Transverse colon (tissue), 4 donors: ENCODE data around the gene TPP1.

ENCODE experiments used
- EP300 ChIP-seq: sonication (generic); formaldehyde crosslinking; IDR thresholded peaks from one replicate; pipeline ENCODE4 v1.6.1; 2017; ENCODE audit warnings: antibody characterized with exemption, low read depth
- POLR2A ChIP-seq: fragments of 450-650 bp; IDR thresholded peaks from one replicate; pipeline ENCODE4 v1.6.1; 2016; ENCODE audit warnings: antibody characterized with exemption, mild to moderate bottlenecking, moderate library complexity
- POLR2AphosphoS5 ChIP-seq, 3 donors: sonication (generic); formaldehyde crosslinking; IDR thresholded peaks; one replicate each; pipeline ENCODE4 v1.6.1; 2016; ENCODE audit warnings: antibody characterized with exemption in 3 of 3
- TF ChIP-seq, protein P1 (sequence below), 5 experiments: fragments of 200-600 bp in 3 of 5; fragments of 450-650 bp in 2 of 5; sonication (generic) in 3 of 5; IDR thresholded peaks; 1 replicate in 2 of 5; 2 replicates in 3 of 5; pipeline ENCODE4 v1.5.1; 2016 to 2017; ENCODE audit warnings: antibody characterized with exemption in 5 of 5, inconsistent platforms in 3 of 5, mild to moderate bottlenecking in 2 of 5, moderate library complexity in 1 of 5

DNA sequence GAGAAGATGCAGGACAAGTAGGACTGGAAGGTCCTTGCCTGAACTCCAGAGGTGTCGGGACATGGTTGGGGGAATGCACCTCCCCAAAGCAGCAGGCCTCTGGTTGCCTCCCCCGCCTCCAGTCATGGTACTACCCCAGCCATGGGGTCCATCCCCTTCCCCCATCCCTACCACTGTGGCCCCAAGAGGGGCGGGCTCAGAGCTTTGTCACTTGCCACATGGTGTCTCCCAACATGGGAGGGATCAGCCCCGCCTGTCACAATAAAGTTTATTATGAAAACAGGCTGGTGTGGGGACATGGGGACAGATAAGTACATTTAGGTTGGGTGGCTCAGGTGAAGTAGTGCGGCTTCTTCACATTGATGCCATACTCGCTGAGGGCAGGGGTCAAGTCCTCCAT, 8.6 kb downstream of the TPP1 start:
- TF ChIP-seq, protein P1, sequence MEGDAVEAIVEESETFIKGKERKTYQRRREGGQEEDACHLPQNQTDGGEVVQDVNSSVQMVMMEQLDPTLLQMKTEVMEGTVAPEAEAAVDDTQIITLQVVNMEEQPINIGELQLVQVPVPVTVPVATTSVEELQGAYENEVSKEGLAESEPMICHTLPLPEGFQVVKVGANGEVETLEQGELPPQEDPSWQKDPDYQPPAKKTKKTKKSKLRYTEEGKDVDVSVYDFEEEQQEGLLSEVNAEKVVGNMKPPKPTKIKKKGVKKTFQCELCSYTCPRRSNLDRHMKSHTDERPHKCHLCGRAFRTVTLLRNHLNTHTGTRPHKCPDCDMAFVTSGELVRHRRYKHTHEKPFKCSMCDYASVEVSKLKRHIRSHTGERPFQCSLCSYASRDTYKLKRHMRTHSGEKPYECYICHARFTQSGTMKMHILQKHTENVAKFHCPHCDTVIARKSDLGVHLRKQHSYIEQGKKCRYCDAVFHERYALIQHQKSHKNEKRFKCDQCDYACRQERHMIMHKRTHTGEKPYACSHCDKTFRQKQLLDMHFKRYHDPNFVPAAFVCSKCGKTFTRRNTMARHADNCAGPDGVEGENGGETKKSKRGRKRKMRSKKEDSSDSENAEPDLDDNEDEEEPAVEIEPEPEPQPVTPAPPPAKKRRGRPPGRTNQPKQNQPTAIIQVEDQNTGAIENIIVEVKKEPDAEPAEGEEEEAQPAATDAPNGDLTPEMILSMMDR (IDR thresholded peaks at IDR 0.05) = no peak
- no peak for TF ChIP-seq POLR2AphosphoS5 (IDR thresholded peaks at IDR 0.05)
- TF ChIP-seq POLR2A = no peak
- no peak for TF ChIP-seq EP300
